HepG2 (cell line): Measurements from ENCODE around the gene CNTN4.

Source experiments
- CTCF ChIP-seq: sonication (generic); formaldehyde crosslinking; IDR thresholded peaks from 2 replicates; pipeline ENCODE4 v1.5.0; 2020; ENCODE audit warnings: mild to moderate bottlenecking, missing genetic modification reagents, moderate library complexity
- EZH2 ChIP-seq: conservative IDR thresholded peaks from 2 replicates; pipeline ENCODE4 v1.6.1; 2012; ENCODE audit warnings: mild to moderate bottlenecking, low read depth, low read length, moderate library complexity
- MLLT10 ChIP-seq: sonication (generic); formaldehyde crosslinking; IDR thresholded peaks from 2 replicates; pipeline ENCODE4 v1.4.0; 2020; ENCODE audit warnings: missing genetic modification reagents
- PBX3 ChIP-seq: sonication (generic); formaldehyde crosslinking; IDR thresholded peaks from 2 replicates; pipeline ENCODE4 v1.8.1; 2023; ENCODE audit warnings: missing genetic modification reagents, inconsistent platforms, borderline replicate concordance
- PHF21A ChIP-seq: sonication (generic); formaldehyde crosslinking; IDR thresholded peaks from 2 replicates; pipeline ENCODE4 v1.5.0; 2020; ENCODE audit warnings: mild to moderate bottlenecking, missing genetic modification reagents
- POLR2A ChIP-seq, 2 experiments: IDR thresholded peaks; 2 replicates each; pipeline ENCODE4 v1.6.1; 2011; ENCODE audit warnings: low read depth in 2 of 2, low read length in 2 of 2, mild to moderate bottlenecking in 1 of 2, moderate library complexity in 1 of 2; ENCODE audit not compliant: insufficient read depth in 1 of 2
- SRF ChIP-seq: IDR thresholded peaks from 2 replicates; pipeline ENCODE4 v1.6.1; 2011; ENCODE audit warnings: mild to moderate bottlenecking, low read depth, low read length, moderate library complexity
- ZFP41 ChIP-seq: sonication (generic); formaldehyde crosslinking; IDR thresholded peaks from 2 replicates; pipeline ENCODE4 v1.4.0; 2020; ENCODE audit warnings: mild to moderate bottlenecking, missing genetic modification reagents, borderline replicate concordance
- ZNF280D ChIP-seq: sonication (generic); formaldehyde crosslinking; IDR thresholded peaks from 2 replicates; pipeline ENCODE4 v1.5.1; 2020; ENCODE audit warnings: mild to moderate bottlenecking, missing genetic modification reagents
- ZNF704 ChIP-seq: sonication (generic); formaldehyde crosslinking; IDR thresholded peaks from 2 replicates; pipeline ENCODE4 v1.8.1; 2023; ENCODE audit warnings: mild to moderate bottlenecking, inconsistent platforms, moderate library complexity, missing genetic modification reagents, borderline replicate concordance

- TF ChIP-seq ZFP41 (CRISPR knock-in tag): no peak
- TF ChIP-seq CTCF (CRISPR knock-in tag): no peak
- no peak for TF ChIP-seq MLLT10 (CRISPR knock-in tag)
- TF ChIP-seq PBX3 (CRISPR knock-in tag): no peak
- TF ChIP-seq ZNF704 (CRISPR knock-in tag): no peak
- no peak for TF ChIP-seq PHF21A (CRISPR knock-in tag)
- TF ChIP-seq SRF: no peak
- TF ChIP-seq EZH2: no peak
- TF ChIP-seq POLR2A (IDR thresholded peaks at IDR 0.05; ENCODE audit: insufficient read depth in 1 of 2, low read depth in 2 of 2, low read length in 2 of 2): no peak
- TF ChIP-seq ZNF280D: no peak
Measured at GRCh38 chr3:2198776-2199279, 100.2 kb downstream of the CNTN4 start.
